Tibial nerve (tissue), 4 donors: ENCODE data around the gene TXNL1.

Experiments used
- CTCF ChIP-seq, 5 experiments: fragments of 200-600 bp in 3 of 5; fragments of 450-650 bp in 2 of 5; sonication (generic) in 3 of 5; IDR thresholded peaks; one replicate each; pipeline ENCODE4 v1.5.1; 2016 to 2019; ENCODE audit warnings: antibody characterized with exemption in 5 of 5, mild to moderate bottlenecking in 3 of 5, moderate library complexity in 2 of 5
- EP300 ChIP-seq, 2 donors: sonication (generic); formaldehyde crosslinking; IDR thresholded peaks; one replicate each; pipeline ENCODE4 v1.6.1; 2017; ENCODE audit warnings: antibody characterized with exemption in 2 of 2, mild to moderate bottlenecking in 1 of 2
- POLR2A ChIP-seq, 2 donors: fragments of 450-650 bp; IDR thresholded peaks; one replicate each; pipeline ENCODE4 v1.6.1; 2017; ENCODE audit warnings: antibody characterized with exemption in 2 of 2, mild to moderate bottlenecking in 2 of 2, moderate library complexity in 2 of 2

DNA sequence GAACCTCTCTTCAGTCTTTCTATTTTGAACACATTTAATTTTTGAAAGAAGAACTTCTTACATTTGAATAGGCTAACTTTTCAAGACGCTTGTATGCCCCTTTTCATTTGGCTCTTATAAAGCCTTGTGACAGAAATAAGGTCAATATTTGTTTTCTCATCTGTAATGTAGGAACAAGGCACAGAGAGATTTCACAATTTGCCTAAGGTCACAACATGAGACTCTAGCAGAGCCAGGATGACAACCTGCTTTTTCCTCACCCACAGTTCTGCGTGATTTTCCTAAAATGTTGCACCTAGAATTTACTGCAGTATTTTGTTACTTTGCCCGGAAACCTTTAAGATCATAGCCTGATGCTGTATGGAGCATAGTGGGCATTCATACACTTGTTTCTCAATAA lies 67.4 kb downstream of the TXNL1 start:
- TF ChIP-seq CTCF (IDR thresholded peaks at IDR 0.05) = no peak
- TF ChIP-seq POLR2A (IDR thresholded peaks at IDR 0.05) = no peak
- TF ChIP-seq EP300 (IDR thresholded peaks at IDR 0.05) = no peak
